Measurements from ENCODE around the gene NOP10.
"Not testable (repeated sequence)": the region's sequence is repeated elsewhere in the genome, so short reads cannot be mapped to it uniquely, and the experiment has no call there.

DNA sequence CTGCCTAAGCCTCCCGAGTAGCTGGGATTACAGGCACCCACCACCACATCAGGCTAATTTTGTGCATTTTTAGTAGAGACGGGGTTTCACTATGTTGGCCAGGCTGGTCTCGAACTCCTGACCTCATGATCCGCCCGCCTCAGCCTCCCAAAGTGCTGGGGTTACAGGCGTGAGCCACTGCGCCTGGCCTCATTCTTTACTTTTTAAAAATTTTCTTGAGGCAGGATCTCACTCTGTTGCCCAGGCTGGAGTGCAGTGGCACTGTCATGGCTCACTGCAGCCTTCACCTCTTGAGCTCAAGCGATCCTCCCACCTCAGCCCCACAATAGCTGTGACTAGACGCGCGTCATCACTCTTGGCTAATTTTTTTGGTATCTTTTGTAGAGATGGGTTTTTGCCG, 10.1 kb upstream of the NOP10 start:
- TF ChIP-seq CTCF (conservative IDR thresholded peaks at IDR 0.05 in 1 of 2, IDR thresholded peaks at IDR 0.05 in 1 of 2; ENCODE audit: low read depth in 1 of 2, low read length in 2 of 2); EZH2 (IDR thresholded peaks at IDR 0.05; ENCODE audit: low read length, missing control alignments): not testable (repeated sequence)

All from fibroblast of lung (primary cell).